ENCODE measurements around the gene APPBP2.

The APPBP2 gene

DNA sequence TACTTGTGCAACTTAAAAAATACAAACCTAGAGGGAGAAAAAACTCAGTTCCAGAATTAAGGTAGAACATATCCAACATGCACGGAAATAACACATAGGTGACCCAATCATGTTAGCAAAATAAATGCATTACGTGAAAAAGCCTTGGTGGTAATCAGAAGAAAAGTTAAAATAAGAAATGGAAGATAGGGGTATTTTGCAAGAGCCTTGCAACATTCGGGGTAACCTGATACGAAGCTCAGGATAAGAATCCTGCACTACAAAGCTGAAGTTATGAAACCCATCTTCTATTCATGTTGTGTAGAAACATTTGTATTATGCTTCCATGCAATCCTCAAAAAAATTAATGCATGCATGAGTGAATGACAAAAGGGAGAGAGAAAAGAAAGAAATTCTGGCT, 70.7 kb downstream of the APPBP2 start:
- H3K4me3 ChIP-seq (ENCODE audit: low read depth, low read length): no peak overlapping the region
- TF ChIP-seq, protein P1, sequence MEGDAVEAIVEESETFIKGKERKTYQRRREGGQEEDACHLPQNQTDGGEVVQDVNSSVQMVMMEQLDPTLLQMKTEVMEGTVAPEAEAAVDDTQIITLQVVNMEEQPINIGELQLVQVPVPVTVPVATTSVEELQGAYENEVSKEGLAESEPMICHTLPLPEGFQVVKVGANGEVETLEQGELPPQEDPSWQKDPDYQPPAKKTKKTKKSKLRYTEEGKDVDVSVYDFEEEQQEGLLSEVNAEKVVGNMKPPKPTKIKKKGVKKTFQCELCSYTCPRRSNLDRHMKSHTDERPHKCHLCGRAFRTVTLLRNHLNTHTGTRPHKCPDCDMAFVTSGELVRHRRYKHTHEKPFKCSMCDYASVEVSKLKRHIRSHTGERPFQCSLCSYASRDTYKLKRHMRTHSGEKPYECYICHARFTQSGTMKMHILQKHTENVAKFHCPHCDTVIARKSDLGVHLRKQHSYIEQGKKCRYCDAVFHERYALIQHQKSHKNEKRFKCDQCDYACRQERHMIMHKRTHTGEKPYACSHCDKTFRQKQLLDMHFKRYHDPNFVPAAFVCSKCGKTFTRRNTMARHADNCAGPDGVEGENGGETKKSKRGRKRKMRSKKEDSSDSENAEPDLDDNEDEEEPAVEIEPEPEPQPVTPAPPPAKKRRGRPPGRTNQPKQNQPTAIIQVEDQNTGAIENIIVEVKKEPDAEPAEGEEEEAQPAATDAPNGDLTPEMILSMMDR (IDR thresholded peaks at IDR 0.05; ENCODE audit: insufficient read depth, low read length, missing control alignments): no peak
- ChIA-PET POLR2A (no interaction called here), CTCF (interaction anchor here (1.3 to 2.1 kb wide), 4 partner anchors 118 to 313 kb away, joined by 3 to 10 read pairs (median 6); no protein-coding TSS in a partner anchor)
- no peak for DNase-seq (ENCODE audit: low read depth, low spot score)

DNA sequence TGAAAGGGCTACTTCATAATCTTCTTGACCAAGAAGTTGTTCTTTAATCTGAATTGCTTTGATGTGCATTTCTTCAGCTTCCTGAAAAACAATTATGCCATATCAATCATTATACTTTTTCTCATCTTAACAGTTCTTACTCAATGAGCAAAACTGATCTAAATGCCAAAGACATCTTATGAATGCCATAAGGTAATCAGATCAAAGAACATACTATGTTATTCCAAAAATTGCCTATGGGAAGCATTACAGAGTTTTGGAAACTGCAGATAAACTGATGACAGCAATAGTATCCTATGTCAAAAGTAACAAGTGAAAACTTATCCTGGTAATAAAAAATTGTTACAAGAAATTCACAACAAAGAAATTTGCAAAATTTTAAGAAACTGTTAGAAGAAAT, 74.1 kb downstream of the APPBP2 start:
- CTCF ChIA-PET: interaction anchor here (1.6 kb wide), 1 partner anchor 14 kb away, joined by 3 read pairs; no protein-coding TSS in a partner anchor
- no peak for DNase-seq (ENCODE audit: low read depth, low spot score)
- H3K4me3 ChIP-seq (ENCODE audit: low read depth, low read length): no peak overlapping the region
- POLR2A ChIA-PET: no interaction called here
- TF ChIP-seq, protein P1 (IDR thresholded peaks at IDR 0.05; ENCODE audit: insufficient read depth, low read length, missing control alignments): no peak

DNA sequence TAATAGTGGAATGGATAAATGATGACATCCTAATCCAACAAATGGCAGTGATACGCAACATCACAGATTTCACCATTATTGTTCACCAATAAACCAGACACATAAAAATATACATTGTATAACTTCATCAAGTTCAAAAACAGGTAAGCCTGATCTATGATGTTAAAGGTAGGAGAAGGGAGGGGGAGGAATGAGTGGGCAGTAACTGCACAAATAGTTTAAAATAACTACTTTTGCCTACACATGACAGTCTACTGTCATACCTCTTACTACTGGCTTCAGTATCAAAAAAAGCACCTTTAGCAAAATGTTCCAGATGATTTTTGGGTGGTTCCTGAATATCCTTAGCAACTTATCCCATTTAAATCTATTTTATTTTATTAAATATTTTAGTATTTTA, 75.0 kb downstream of the APPBP2 start:
- TF ChIP-seq, protein P1 (IDR thresholded peaks at IDR 0.05; ENCODE audit: insufficient read depth, low read length, missing control alignments): no peak
- POLR2A ChIA-PET: no interaction called here
- CTCF ChIA-PET: no interaction called here

DNA sequence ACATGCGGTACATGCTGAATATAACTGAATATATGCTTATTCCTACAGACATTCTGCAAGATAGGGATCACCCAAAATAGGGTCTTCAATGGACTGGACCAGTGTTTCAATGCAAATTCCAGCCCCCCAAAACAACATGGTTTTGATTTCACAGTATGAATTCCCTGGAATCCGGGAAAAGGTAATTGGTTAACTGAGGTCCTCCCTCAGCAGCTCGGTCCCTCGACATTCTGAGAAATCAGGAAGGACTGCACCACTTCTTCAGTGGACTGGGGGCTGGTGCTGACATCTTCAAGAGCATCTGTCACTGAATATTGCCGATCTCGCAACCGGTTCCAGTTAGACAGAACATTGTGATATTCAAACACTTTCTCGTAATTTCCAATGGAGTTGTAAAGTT, 78.7 kb downstream of the APPBP2 start:
- no peak overlapping the region for H3K4me3 ChIP-seq (ENCODE audit: low read depth, low read length)
- POLR2A ChIA-PET: no interaction called here
- CTCF ChIA-PET: no interaction called here
- DNase-seq (ENCODE audit: low read depth, low spot score): no peak
- TF ChIP-seq, protein P1 (IDR thresholded peaks at IDR 0.05; ENCODE audit: insufficient read depth, low read length, missing control alignments): no peak

More for the DNA sequence above, 75.0 kb downstream of the APPBP2 start:
- no peak for DNase-seq (ENCODE audit: low read depth, low spot score)
- H3K4me3 ChIP-seq (ENCODE audit: low read depth, low read length): no peak overlapping the region

- H3K4me3 ChIP-seq (ENCODE audit: low read depth, low read length): no peak overlapping the region
- TF ChIP-seq, protein P1 (IDR thresholded peaks at IDR 0.05; ENCODE audit: insufficient read depth, low read length, missing control alignments): no peak
- ChIA-PET CTCF (interaction anchor here (1.1 to 1.8 kb wide), 5 partner anchors 9 to 194 kb away, joined by 3 to 5 read pairs (median 3); no protein-coding TSS in a partner anchor), POLR2A (no interaction called here)
- no peak for DNase-seq (ENCODE audit: low read depth, low spot score)
Measured at GRCh38 chr17:60445144-60445543, 80.9 kb downstream of the APPBP2 start.

GRCh38 chr17:60443713-60444112, 82.3 kb downstream of the APPBP2 start:
- H3K4me3 ChIP-seq (ENCODE audit: low read depth, low read length): no peak overlapping the region
- ChIA-PET CTCF (no interaction called here), POLR2A (no interaction called here)
- TF ChIP-seq, protein P1 (IDR thresholded peaks at IDR 0.05; ENCODE audit: insufficient read depth, low read length, missing control alignments): no peak
- DNase-seq (ENCODE audit: low read depth, low spot score): no peak
